ENCODE measurements around the gene LPCAT1. TPM values are rescaled to one million over a fixed set of nuclear protein-coding genes. Genes with fewer than 3 reads are reported as not detected.

Gene LPCAT1
- total RNA-seq, 4 donors from 2014 or later, result 7.7 to 44.8 (median 12.0) TPM

GRCh38 chr5:1549475-1550030 is 25.8 kb upstream of the LPCAT1 start:
- H3K4me3 ChIP-seq, result no peak overlapping the region
- H3K27me3 ChIP-seq, result peaks cover 0 to 50% (median 0%) of the 10 kb centered on the region in 4 donors
- DNase-seq, result no peak
- TF ChIP-seq POLR2A (IDR thresholded peaks at IDR 0.05) (no peak), CTCF (IDR thresholded peaks at IDR 0.05) (no peak)
- intact Hi-C loops (cut with DNase I), result no loop called here
- H3K9me3 ChIP-seq, result no peaks in the 10 kb centered on the region
- H3K36me3 ChIP-seq, result no peaks in the 10 kb centered on the region
- H3K27ac ChIP-seq, result no peak overlapping the region
- WGBS, 2 donors, result 74 to 83% methylated on average over 12 to 14 of the region's 16 CpGs
- peaks cover 7 to 21% (median 8%) of the 10 kb centered on the region in 3 donors for H3K4me1 ChIP-seq

- H3K36me3 ChIP-seq, result no peaks in the 10 kb centered on the region
- intact Hi-C loops (cut with DNase I), result no loop called here
Observed at GRCh38 chr5:1548702-1549474, 25.1 kb upstream of the LPCAT1 start.

GRCh38 chr5:1547655-1548054 is 23.9 kb upstream of the LPCAT1 start:
- no peak for DNase-seq

More at GRCh38 chr5:1548702-1549474, 25.1 kb upstream of the LPCAT1 start:
- no peak overlapping the region for H3K27ac ChIP-seq
- no peak for TF ChIP-seq POLR2A (IDR thresholded peaks at IDR 0.05)
- no peak for TF ChIP-seq CTCF (IDR thresholded peaks at IDR 0.05)
- H3K4me1 ChIP-seq, result peaks cover 7 to 27% (median 13%) of the 10 kb centered on the region in 3 donors
- H3K9me3 ChIP-seq, result no peaks in the 10 kb centered on the region
- no peak for DNase-seq
- peaks cover 0 to 43% (median 0%) of the 10 kb centered on the region in 4 donors for H3K27me3 ChIP-seq
- H3K4me3 ChIP-seq, result no peak overlapping the region
- WGBS, 2 donors, result 85 to 86% methylated on average over 24 to 27 of the region's 33 CpGs

GRCh38 chr5:1547236-1547635 is 23.5 kb upstream of the LPCAT1 start:
- no peak for TF ChIP-seq CTCF (IDR thresholded peaks at IDR 0.05)
- no peak for TF ChIP-seq POLR2A (IDR thresholded peaks at IDR 0.05)
- intact Hi-C loops (cut with DNase I), result no loop called here
- Histone ChIP-seq H3K4me1 (peaks cover 0 to 27% (median 13%) of the 10 kb centered on the region in 3 donors), H3K9me3 (no peaks in the 10 kb centered on the region), H3K27me3 (peaks cover 0 to 38% (median 0%) of the 10 kb centered on the region in 4 donors), H3K27ac (no peak overlapping the region), H3K36me3 (no peaks in the 10 kb centered on the region), H3K4me3 (no peak overlapping the region)
- WGBS, 2 donors, result 88 to 95% methylated on average over 6 to 10 of the region's 11 CpGs
- DNase-seq, result no peak

More at GRCh38 chr5:1547655-1548054, 23.9 kb upstream of the LPCAT1 start:
- H3K4me1 ChIP-seq, result peaks cover 3 to 27% (median 12%) of the 10 kb centered on the region in 3 donors
- intact Hi-C loops (cut with DNase I), result no loop called here
- WGBS, 2 donors, result 89 to 91% methylated on average over 5 to 6 of the region's 6 CpGs
- no peak overlapping the region for H3K4me3 ChIP-seq
- H3K36me3 ChIP-seq, result no peaks in the 10 kb centered on the region
- no peak overlapping the region for H3K27ac ChIP-seq
- H3K9me3 ChIP-seq, result no peaks in the 10 kb centered on the region
- TF ChIP-seq POLR2A (IDR thresholded peaks at IDR 0.05) (no peak), CTCF (IDR thresholded peaks at IDR 0.05) (no peak)
- peaks cover 0 to 38% (median 0%) of the 10 kb centered on the region in 4 donors for H3K27me3 ChIP-seq

GRCh38 chr5:1546556-1546955 is 22.8 kb upstream of the LPCAT1 start:
- Histone ChIP-seq H3K27me3 (peaks cover 0 to 33% (median 0%) of the 10 kb centered on the region in 4 donors), H3K9me3 (no peaks in the 10 kb centered on the region), H3K27ac (no peak overlapping the region), H3K4me3 (no peak overlapping the region), H3K36me3 (no peaks in the 10 kb centered on the region), H3K4me1 (peaks cover 0 to 27% (median 19%) of the 10 kb centered on the region in 3 donors)
- TF ChIP-seq CTCF (IDR thresholded peaks at IDR 0.05) (no peak), POLR2A (IDR thresholded peaks at IDR 0.05) (no peak)
- 85 to 87% methylated on average over 18 of the region's 18 CpGs for WGBS, 2 donors
- intact Hi-C loops (cut with DNase I), result no loop called here
- no peak for DNase-seq
